CD4-positive, alpha-beta T cell treated with Interleukin-4 for 4 hours (primary cell): Measurements from ENCODE around the gene NFIC.
A peak's percentile ranks its signal among the peaks of the same experiment; 100 is the strongest.

ENCODE experiments used
- DNase-seq: peaks from one replicate; pipeline ENCODE4 v3.0.0-alpha.2; 2020

The NFIC gene

GRCh38 chr19:3474010-3474409 is 107.6 kb downstream of the NFIC start:
- no peak for DNase-seq

GRCh38 chr19:3474614-3475013 is 108.2 kb downstream of the NFIC start:
- no peak for DNase-seq

GRCh38 chr19:3475449-3475848 is 109.1 kb downstream of the NFIC start:
- no peak for DNase-seq

- DNase-seq, result no peak
These were observed 110.4 kb downstream of the NFIC start for GRCh38 chr19:3476830-3477229.

- no peak for DNase-seq
These were observed 111.1 kb downstream of the NFIC start for GRCh38 chr19:3477506-3477905.

- DNase-seq, result no peak
These were observed 111.6 kb downstream of the NFIC start for GRCh38 chr19:3477951-3478350.

- no peak for DNase-seq
These were observed 112.2 kb downstream of the NFIC start for GRCh38 chr19:3478409-3479176.

- peak; percentile 21 for DNase-seq
These were observed 112.9 kb downstream of the NFIC start for GRCh38 chr19:3479177-3479833.

GRCh38 chr19:3479834-3480215 is 113.4 kb downstream of the NFIC start:
- no peak for DNase-seq

- no peak for DNase-seq
These were observed 114.2 kb downstream of the NFIC start, which contains the start of gene SMIM24 for GRCh38 chr19:3480383-3481091. Gene SMIM24 (minus strand): TSS chr19:3480525. CDS start chr19:3480463, 62 bp downstream.

- no peak for DNase-seq
These were observed 115.1 kb downstream of the NFIC start for GRCh38 chr19:3481241-3482090.

GRCh38 chr19:3482507-3483225 is 116.3 kb downstream of the NFIC start:
- no peak for DNase-seq

- no peak for DNase-seq
These were observed 116.8 kb downstream of the NFIC start, which contains the start of gene SMIM44 for GRCh38 chr19:3483226-3483628. Gene SMIM44 (minus strand): TSS chr19:3483441. CDS start chr19:3483403, 38 bp downstream.

GRCh38 chr19:3491396-3492119 is 125.2 kb downstream of the NFIC start:
- DNase-seq, result no peak

GRCh38 chr19:3492131-3492839 is 125.9 kb downstream of the NFIC start:
- DNase-seq, result no peak

- no peak for DNase-seq
These were observed 126.5 kb downstream of the NFIC start for GRCh38 chr19:3492919-3493318.

GRCh38 chr19:3493651-3494050 is 127.3 kb downstream of the NFIC start:
- no peak for DNase-seq

GRCh38 chr19:3494051-3494450 is 127.7 kb downstream of the NFIC start:
- DNase-seq, result no peak

GRCh38 chr19:3494559-3494958 is 128.2 kb downstream of the NFIC start:
- peak; percentile 59 for DNase-seq

GRCh38 chr19:3496392-3497273 is 130.2 kb downstream of the NFIC start:
- no peak for DNase-seq
